Psoas muscle (tissue), 8 donors: Measurements from ENCODE around the gene ITGB3BP. TPM values are rescaled to one million over a fixed set of nuclear protein-coding genes. Genes with fewer than 3 reads are reported as not detected.

Experiments used
- ATAC-seq, 4 donors: fragments of 200-7000 bp; cut with Tn5 transposase; one replicate each; pipeline ENCODE4 v1.9.1; 2020; ENCODE audit warnings: moderate library complexity in 3 of 4, mild to moderate bottlenecking in 2 of 4
- DNase-seq, 2 donors: peaks; one replicate each; pipeline ENCODE4 v3.0.0-alpha.2; 2020
- H3K27ac ChIP-seq: fragments of 200-600 bp; one replicate; pipeline ENCODE4 v1.8.0; 2022
- H3K27me3 ChIP-seq, 3 donors: fragments of 200-600 bp in 1 of 3; one replicate each; pipeline versions ENCODE4 v1.6.1 to v1.8.0; 2013 to 2022; ENCODE audit warnings: low read length in 2 of 3, mild to moderate bottlenecking in 2 of 3, moderate library complexity in 1 of 3; ENCODE audit not compliant: insufficient read depth in 3 of 3
- H3K36me3 ChIP-seq, 2 donors: fragments of 200-600 bp in 1 of 2; one replicate each; pipeline versions ENCODE4 v1.6.1 to v1.8.0; 2013 to 2022; ENCODE audit warnings: low read depth in 1 of 2, mild to moderate bottlenecking in 1 of 2, moderate library complexity in 1 of 2; ENCODE audit not compliant: insufficient read depth in 1 of 2
- H3K4me1 ChIP-seq: fragments of 200-600 bp; one replicate; pipeline ENCODE4 v1.8.0; 2022
- H3K4me3 ChIP-seq: fragments of 200-600 bp; one replicate; pipeline ENCODE4 v1.8.0; 2022; ENCODE audit warnings: mild to moderate bottlenecking
- H3K9me3 ChIP-seq: fragments of 200-600 bp; one replicate; pipeline ENCODE4 v1.8.0; 2022
- WGBS, 3 donors: extraction: QIAGEN DNeasy Blood & Tissue Kit; methylation state at CpG; one replicate each; pipeline versions ENCODE4 v1.1.6 to v1.1.7; 2013; 5-methylcytosine and 5-hydroxymethylcytosine counted together
- intact Hi-C, 2 donors: fragments of 100-400 bp; cut with DNase I; formaldehyde crosslinking; loops; one replicate each; pipeline versions ENCODE4 v1.11.0 to v1.14.2; 2022
- polyA plus RNA-seq, 3 donors: library from polyadenylated mRNA; stranded (reverse); fragments of 200-250 nt; gene quantifications; one replicate each; pipeline ENCODE4 v1.2.3, GENCODE V29; 2013
- total RNA-seq, 4 donors: library from RNA; stranded (reverse); fragmentation: NEBNext Ultra II Directional in 2 of 4; extraction: Animal tissue kit (Norgen Biotek cat#: 25700) in 2 of 4; gene quantifications; one replicate each; pipeline versions ENCODE4 v1.2.1 to v1.2.4, GENCODE V29; 2021 to 2023
- TF ChIP-seq, protein P1 (sequence below): fragments of 200-600 bp; IDR thresholded peaks from one replicate; pipeline ENCODE4 v1.8.0; 2022; ENCODE audit warnings: antibody characterized with exemption
- donor health status: healthy with polysubstance abuse.
- donor health status: DM: no; HTN: no; CAD: no; lungs with moderate emphysema.
- donor health status: Bipolar disorder and iron deficiency.
- donor health status: healthy.
- donor health status: DM: yes; HTN: yes; CAD: no.
- donor health status: DM: no; HTN: no; CAD: no.
- donor health status: DM: no; HTN: no; CAD: no.
- donor health status: DM: yes; HTN: yes; CAD: no.

ITGB3BP gene
- total and polyA plus RNA-seq, 7 donors, result 2.0 to 12.9 (median 4.1) TPM

DNA sequence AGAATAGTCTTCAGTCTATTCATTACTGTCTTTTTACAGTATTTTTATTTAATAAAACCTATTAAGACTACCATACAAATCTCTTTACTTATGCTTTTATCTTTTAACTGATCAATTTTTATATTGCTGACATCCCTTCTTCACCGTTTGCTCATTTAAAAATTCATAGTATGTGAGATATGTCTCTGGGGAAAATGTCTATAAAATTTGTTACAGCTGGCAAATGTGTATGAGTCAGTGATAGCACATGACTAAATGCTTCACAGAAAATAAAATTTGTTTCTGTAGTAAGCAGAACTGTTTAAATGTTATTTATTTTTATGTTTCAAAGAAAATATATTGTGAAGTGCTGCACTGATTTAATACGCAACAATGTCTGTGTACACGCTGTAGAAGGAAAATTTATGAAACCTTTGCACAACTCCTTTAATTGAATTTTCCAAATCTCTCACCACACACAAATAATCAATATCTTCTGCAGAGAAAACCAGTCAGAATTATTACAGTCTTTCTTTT lies 74.2 kb downstream of the ITGB3BP start:
- Histone ChIP-seq H3K27ac (no peak overlapping the region), H3K4me1 (no peaks in the 10 kb centered on the region), H3K9me3 (no peaks in the 10 kb centered on the region), H3K4me3 (no peak overlapping the region), H3K36me3 (no peaks in the 10 kb centered on the region), H3K27me3 (no peaks in the 10 kb centered on the region)
- ATAC-seq (no peak), DNase-seq (no peak)
- TF ChIP-seq, protein P1, sequence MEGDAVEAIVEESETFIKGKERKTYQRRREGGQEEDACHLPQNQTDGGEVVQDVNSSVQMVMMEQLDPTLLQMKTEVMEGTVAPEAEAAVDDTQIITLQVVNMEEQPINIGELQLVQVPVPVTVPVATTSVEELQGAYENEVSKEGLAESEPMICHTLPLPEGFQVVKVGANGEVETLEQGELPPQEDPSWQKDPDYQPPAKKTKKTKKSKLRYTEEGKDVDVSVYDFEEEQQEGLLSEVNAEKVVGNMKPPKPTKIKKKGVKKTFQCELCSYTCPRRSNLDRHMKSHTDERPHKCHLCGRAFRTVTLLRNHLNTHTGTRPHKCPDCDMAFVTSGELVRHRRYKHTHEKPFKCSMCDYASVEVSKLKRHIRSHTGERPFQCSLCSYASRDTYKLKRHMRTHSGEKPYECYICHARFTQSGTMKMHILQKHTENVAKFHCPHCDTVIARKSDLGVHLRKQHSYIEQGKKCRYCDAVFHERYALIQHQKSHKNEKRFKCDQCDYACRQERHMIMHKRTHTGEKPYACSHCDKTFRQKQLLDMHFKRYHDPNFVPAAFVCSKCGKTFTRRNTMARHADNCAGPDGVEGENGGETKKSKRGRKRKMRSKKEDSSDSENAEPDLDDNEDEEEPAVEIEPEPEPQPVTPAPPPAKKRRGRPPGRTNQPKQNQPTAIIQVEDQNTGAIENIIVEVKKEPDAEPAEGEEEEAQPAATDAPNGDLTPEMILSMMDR, result no peak
- WGBS, 3 donors, result 79 to 84% (median 83%) methylated on average over 3 of the region's 3 CpGs
- intact Hi-C loops, result loop anchor here (10.0 kb wide), 2 partner anchors 124 to 604 kb away; partner anchors contain the start of gene FOXD3 (in 1 of the 2)

DNA sequence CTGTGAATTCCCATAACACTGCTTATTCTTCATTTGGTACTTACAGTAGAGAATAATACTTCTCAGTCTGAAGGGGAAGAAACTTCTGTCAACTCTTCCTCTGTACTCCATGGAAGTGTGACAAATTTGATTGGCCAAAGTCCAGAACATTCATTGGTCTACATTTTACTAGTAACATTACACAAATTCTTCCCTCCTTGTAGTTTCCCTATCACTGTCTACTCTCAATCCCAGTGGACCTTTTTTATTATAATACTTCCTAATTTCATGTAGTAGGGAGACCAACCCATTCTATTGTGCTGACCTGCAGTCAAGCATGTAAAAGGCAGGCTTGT lies 80.9 kb downstream of the ITGB3BP start:
- intact Hi-C loops, result loop anchor here (5.0 to 10.0 kb wide), 4 partner anchors 117 to 605 kb away; partner anchors contain the start of gene FOXD3 (in 1 of the 2)

DNA sequence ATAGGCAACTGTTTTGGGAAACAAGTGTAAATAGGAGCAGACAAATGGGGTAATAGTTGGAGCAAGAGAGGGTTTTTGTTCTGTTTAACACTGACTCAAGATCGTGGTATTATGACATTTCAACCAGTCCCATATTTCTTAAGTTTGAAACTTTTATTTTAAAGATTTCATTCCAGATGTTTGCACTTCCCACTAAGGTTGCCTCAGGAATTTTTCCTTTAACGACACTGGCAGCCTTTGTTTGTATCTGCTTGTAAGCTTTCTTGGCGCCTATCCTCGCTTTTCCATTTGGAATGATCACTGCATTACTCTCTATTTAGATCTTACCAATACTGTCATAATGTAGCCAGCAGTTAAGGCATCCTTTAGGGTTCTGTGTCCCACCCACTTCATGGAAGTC lies 87.9 kb downstream of the ITGB3BP start:
- TF ChIP-seq, protein P1, result no peak
- Histone ChIP-seq H3K36me3 (no peaks in the 10 kb centered on the region), H3K27me3 (no peaks in the 10 kb centered on the region), H3K9me3 (peaks cover 7% of the 10 kb centered on the region), H3K27ac (no peak overlapping the region), H3K4me3 (no peak overlapping the region), H3K4me1 (no peaks in the 10 kb centered on the region)
- no peak for ATAC-seq
- intact Hi-C loops, result no loop called here
- WGBS, 3 donors, result 72 to 80% (median 72%) methylated on average over 4 of the region's 4 CpGs
- no peak for DNase-seq

More for the DNA sequence above, 80.9 kb downstream of the ITGB3BP start:
- H3K27ac ChIP-seq, result no peak overlapping the region
- TF ChIP-seq, protein P1, result no peak
- no peaks in the 10 kb centered on the region for H3K27me3 ChIP-seq
- ATAC-seq (no peak), DNase-seq (no peak)
- H3K4me3 ChIP-seq, result no peak overlapping the region
- no peaks in the 10 kb centered on the region for H3K9me3 ChIP-seq
- H3K4me1 ChIP-seq, result no peaks in the 10 kb centered on the region
- no peaks in the 10 kb centered on the region for H3K36me3 ChIP-seq

DNA sequence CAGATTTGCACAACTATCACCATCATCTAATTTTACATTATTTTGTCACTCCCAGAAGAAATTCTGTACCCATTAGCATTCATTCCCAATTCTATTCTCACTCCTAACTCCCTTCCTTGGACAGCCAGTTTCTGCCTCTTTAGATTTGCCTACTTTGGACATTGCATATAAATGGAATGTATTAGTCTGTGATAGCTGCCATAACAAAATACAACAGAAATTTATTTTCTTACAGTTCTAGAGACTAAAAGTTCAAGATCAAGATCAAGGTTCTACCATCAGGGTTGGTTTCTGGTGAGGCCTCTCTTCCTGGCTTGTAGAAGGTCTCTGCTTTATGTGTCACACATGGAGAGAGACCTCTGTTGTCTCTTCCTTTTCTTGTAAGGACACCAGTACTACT lies 93.7 kb downstream of the ITGB3BP start:
- Histone ChIP-seq H3K9me3 (peaks cover 13% of the 10 kb centered on the region), H3K36me3 (peaks cover 0 to 11% of the 10 kb centered on the region in 2 donors), H3K4me1 (no peaks in the 10 kb centered on the region), H3K27me3 (no peaks in the 10 kb centered on the region), H3K4me3 (no peak overlapping the region), H3K27ac (no peak overlapping the region)
- TF ChIP-seq, protein P1, result no peak
- DNase-seq (no peak), ATAC-seq (no peak)
- intact Hi-C loops, result no loop called here

DNA sequence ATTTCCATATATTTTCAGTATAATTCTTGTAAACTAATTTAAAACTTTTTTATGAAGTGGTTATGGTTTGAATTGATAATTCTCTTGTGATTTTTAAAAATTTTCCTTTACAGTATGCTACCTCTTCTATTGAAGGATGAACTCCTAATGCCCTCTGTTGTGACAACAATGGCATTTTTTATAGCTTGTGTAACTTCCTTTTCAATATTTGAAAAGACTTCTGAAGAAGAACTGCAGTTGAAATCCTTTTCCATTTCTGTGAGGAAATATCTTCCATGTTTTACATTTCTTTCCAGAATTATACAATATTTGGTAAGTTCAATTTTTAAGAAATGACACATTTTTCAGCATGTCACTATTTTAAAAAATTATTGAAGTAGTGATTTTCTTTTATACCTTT lies 94.2 kb downstream of the ITGB3BP start:
- H3K4me1 ChIP-seq, result no peaks in the 10 kb centered on the region
- H3K9me3 ChIP-seq, result peaks cover 13% of the 10 kb centered on the region
- no peak overlapping the region for H3K27ac ChIP-seq
- no peak overlapping the region for H3K4me3 ChIP-seq
- intact Hi-C loops, result no loop called here
- ATAC-seq (no peak), DNase-seq (no peak)
- H3K27me3 ChIP-seq, result no peaks in the 10 kb centered on the region
- TF ChIP-seq, protein P1, result no peak
- H3K36me3 ChIP-seq, result peaks cover 0 to 11% of the 10 kb centered on the region in 2 donors
